ENCODE results near the gene OR12D1. TPM values are rescaled to one million over a fixed set of nuclear protein-coding genes. Genes with fewer than 3 reads are reported as not detected.

The OR12D1 gene
- total and polyA plus RNA-seq, 2 of the 4 experiments (the other 2 are of a cell fraction): not detected

- ATAC-seq (ENCODE audit: low read depth) (no peak), DNase-seq (no peak)
- no peak within 1 kb of the TSS for H4K5ac ChIP-seq (ENCODE audit: low read depth, low read length)
- in situ Hi-C loops (cut with MboI; ENCODE audit: low sequenced_read_pairs): no loop called here
- no peak within 1 kb of the TSS for H3K9ac ChIP-seq (ENCODE audit: low read depth, low read length)
- H3K36me3 ChIP-seq (ENCODE audit: control insufficient read depth, insufficient read depth, low read length): no peaks in the 10 kb centered on the region
- no peaks in the 10 kb centered on the region for H3K27me3 ChIP-seq (ENCODE audit: control insufficient read depth, insufficient read depth, low read length)
- H3K27ac ChIP-seq (ENCODE audit: insufficient read depth, low read length): no peak within 1 kb of the TSS
- H3K23ac ChIP-seq (ENCODE audit: low read depth, low read length): no peak within 1 kb of the TSS
- POLR2A ChIA-PET (ENCODE audit: unreplicated experiment): no interaction called here
- H2BK120ac ChIP-seq (ENCODE audit: low read depth, low read length): no peak within 1 kb of the TSS
- no peaks in the 10 kb centered on the region for H3K4me1 ChIP-seq (ENCODE audit: control insufficient read depth, insufficient read depth, low read length)
- no peak within 1 kb of the TSS for H2AFZ ChIP-seq (replicated peaks; ENCODE audit: low read length, poor library complexity)
- H3K18ac ChIP-seq (ENCODE audit: low read depth, low read length): no peak within 1 kb of the TSS
- no peak within 1 kb of the TSS for H3K4ac ChIP-seq (ENCODE audit: low read depth, low read length)
- dilution Hi-C loops (cut with HindIII; ENCODE audit: low sequenced_read_pairs, unreplicated experiment): no loop called here
- H3K9me3 ChIP-seq (ENCODE audit: control insufficient read depth, insufficient read depth, low read length): peaks cover 13% of the 10 kb centered on the region
- TF ChIP-seq NFE2L2 (IDR thresholded peaks at IDR 0.05; ENCODE audit: low read depth, low read length): no peak
- no peak for TF ChIP-seq MAFK (IDR thresholded peaks at IDR 0.05; ENCODE audit: low read depth, low read length)
- H3K4me2 ChIP-seq (ENCODE audit: low read depth, low read length): no peak within 1 kb of the TSS
- CTCF ChIA-PET: no interaction called here
- H4K91ac ChIP-seq (ENCODE audit: insufficient read depth, low read depth, low read length): no peak within 1 kb of the TSS
- intact Hi-C loops (cut with micrococcal nuclease): no loop called here
- H3K79me1 ChIP-seq (ENCODE audit: low read depth in 1 of 2, low read length in 2 of 2): no peaks in the 10 kb centered on the region
- no peaks in the 10 kb centered on the region for H3K9me1 ChIP-seq (ENCODE audit: insufficient read depth, low read length)
- no peak within 1 kb of the TSS for H4K8ac ChIP-seq (ENCODE audit: low read depth in 2 of 2, low read length in 2 of 2)
- no TSS peak for BruUV-seq (replicated peaks)
- H2BK20ac ChIP-seq (ENCODE audit: low read depth, low read length): no peak within 1 kb of the TSS
- no peak within 1 kb of the TSS for H2AK5ac ChIP-seq (ENCODE audit: low read depth, low read length)
- H2AK9ac ChIP-seq (replicated peaks; ENCODE audit: low read depth, low read length, poor library complexity): no peak within 1 kb of the TSS
- no peak within 1 kb of the TSS for H2BK5ac ChIP-seq (ENCODE audit: low read depth, low read length, poor library complexity, severe bottlenecking)
- H3K56ac ChIP-seq (ENCODE audit: extremely low read depth, insufficient read depth, low read length): no peak within 1 kb of the TSS
- no peaks in the 10 kb centered on the region for H4K20me1 ChIP-seq (ENCODE audit: insufficient read depth, low read length)
- H3K4me3 ChIP-seq (ENCODE audit: insufficient read depth, low read depth, low read length): no peak within 1 kb of the TSS
- H2BK15ac ChIP-seq (ENCODE audit: low read depth, low read length): no peak within 1 kb of the TSS
- no peak within 1 kb of the TSS for H3K14ac ChIP-seq (replicated peaks; ENCODE audit: low read depth, low read length)
Observed at GRCh38 chr6:29439006-29439405, 24.3 kb downstream of the OR12D1 start, which contains the start of gene OR10C1. Gene OR10C1 (plus strand): TSS chr6:29439306. CDS start chr6:29440016, 710 bp downstream.

All from IMR-90 (cell line).